H9 (cell line): Measurements from ENCODE around the gene APOBEC3B. TPM values are rescaled to one million over a fixed set of nuclear protein-coding genes. Genes with fewer than 3 reads are reported as not detected.

ENCODE experiments used
- DNase-seq: peaks from one replicate; pipeline ENCODE4 v3.0.0-alpha.2; 2017
- H2AFZ ChIP-seq: one replicate; pipeline ENCODE4 v1.6.1; 2013; ENCODE audit warnings: mild to moderate bottlenecking, low read length, control low read depth, moderate library complexity
- H2AK5ac ChIP-seq: 2 replicates; pipeline ENCODE4 v1.6.1; 2013; ENCODE audit warnings: low read length, control low read depth, mixed read lengths; ENCODE audit not compliant: insufficient read length
- H2BK120ac ChIP-seq: one replicate; pipeline ENCODE4 v1.6.1; 2013; ENCODE audit warnings: low read depth, mild to moderate bottlenecking, low read length, control low read depth, inconsistent platforms; ENCODE audit not compliant: poor library complexity, severe bottlenecking
- H2BK12ac ChIP-seq: 2 replicates; pipeline ENCODE4 v1.6.1; 2013; ENCODE audit warnings: low read length, control low read depth, mixed read lengths, low read depth; ENCODE audit not compliant: insufficient read length
- H2BK15ac ChIP-seq: 2 replicates; pipeline ENCODE4 v1.6.1; 2013; ENCODE audit warnings: low read depth, low read length, control low read depth
- H2BK20ac ChIP-seq: one replicate; pipeline ENCODE4 v1.6.1; 2013; ENCODE audit warnings: low read depth, mild to moderate bottlenecking, low read length, control low read depth, inconsistent platforms; ENCODE audit not compliant: poor library complexity, severe bottlenecking
- H2BK5ac ChIP-seq: 2 replicates; pipeline ENCODE4 v1.6.1; 2013; ENCODE audit warnings: low read length, control low read depth, mixed read lengths; ENCODE audit not compliant: insufficient read length
- H3K14ac ChIP-seq: 2 replicates; pipeline ENCODE4 v1.6.1; 2013; ENCODE audit warnings: low read length, control low read depth; ENCODE audit not compliant: insufficient read depth
- H3K18ac ChIP-seq: 2 replicates; pipeline ENCODE4 v1.6.1; 2013; ENCODE audit warnings: low read depth, mild to moderate bottlenecking, mixed read lengths, low read length, control low read depth; ENCODE audit not compliant: insufficient read length
- H3K23ac ChIP-seq: 2 replicates; pipeline ENCODE4 v1.6.1; 2013; ENCODE audit warnings: low read length, control low read depth, mixed read lengths, low read depth; ENCODE audit not compliant: insufficient read length
- H3K23me2 ChIP-seq: 2 replicates; pipeline ENCODE4 v1.6.1; 2013; ENCODE audit warnings: low read depth, mild to moderate bottlenecking, mixed read lengths, low read length, control low read depth; ENCODE audit not compliant: insufficient read length, poor library complexity, severe bottlenecking
- H3K27ac ChIP-seq: 2 replicates; pipeline ENCODE4 v1.5.1; 2013; ENCODE audit warnings: low read length, control low read depth, mixed read lengths, low read depth; ENCODE audit not compliant: insufficient read length
- H3K27me3 ChIP-seq: 2 replicates; pipeline ENCODE4 v1.6.1; 2013; ENCODE audit warnings: low read length, control low read depth, inconsistent platforms; ENCODE audit not compliant: insufficient read depth
- H3K4ac ChIP-seq: 2 replicates; pipeline ENCODE4 v1.6.1; 2013; ENCODE audit warnings: low read depth, mild to moderate bottlenecking, control low read depth, inconsistent platforms, low read length, moderate library complexity
- H3K4me1 ChIP-seq: 2 replicates; pipeline ENCODE4 v1.6.1; 2013; ENCODE audit warnings: low read length, control low read depth, inconsistent platforms; ENCODE audit not compliant: insufficient read depth
- H3K4me2 ChIP-seq: 2 replicates; pipeline ENCODE4 v1.6.1; 2013; ENCODE audit warnings: low read length, control low read depth, mixed read lengths; ENCODE audit not compliant: insufficient read length, insufficient read depth
- H3K56ac ChIP-seq: 2 replicates; pipeline ENCODE4 v1.6.1; 2013; ENCODE audit warnings: low read depth, mild to moderate bottlenecking, mixed read lengths, low read length, control low read depth; ENCODE audit not compliant: insufficient read length
- H3K79me1 ChIP-seq: 2 replicates; pipeline ENCODE4 v1.6.1; 2013; ENCODE audit warnings: low read depth, mild to moderate bottlenecking, moderate library complexity, low read length, control low read depth, inconsistent platforms; ENCODE audit not compliant: insufficient read depth, poor library complexity, severe bottlenecking
- H3K79me2 ChIP-seq: 2 replicates; pipeline ENCODE4 v1.6.1; 2013; ENCODE audit warnings: low read length, control low read depth, inconsistent platforms; ENCODE audit not compliant: insufficient read depth
- H3K9ac ChIP-seq: 2 replicates; pipeline ENCODE4 v1.6.1; 2013; ENCODE audit warnings: low read length, control low read depth, mixed read lengths; ENCODE audit not compliant: insufficient read length; ENCODE audit errors: extremely low read depth
- H3K9me3 ChIP-seq: one replicate; pipeline ENCODE4 v1.6.1; 2013; ENCODE audit warnings: low read depth, low read length, inconsistent platforms; ENCODE audit not compliant: control insufficient read depth
- H3T11ph ChIP-seq: one replicate; pipeline ENCODE4 v1.6.1; 2013; ENCODE audit warnings: mild to moderate bottlenecking, low read length, control low read depth, inconsistent platforms
- H4K20me1 ChIP-seq: one replicate; pipeline ENCODE4 v1.6.1; 2013; ENCODE audit not compliant: control insufficient read depth, insufficient read length, insufficient read depth
- H4K5ac ChIP-seq: 2 replicates; pipeline ENCODE4 v1.6.1; 2013; ENCODE audit warnings: low read depth, mild to moderate bottlenecking, mixed read lengths, low read length, control low read depth; ENCODE audit not compliant: insufficient read length
- H4K8ac ChIP-seq: replicated peaks from 2 replicates; pipeline ENCODE4 v1.6.1; 2013; ENCODE audit warnings: low read length, control low read depth, mixed read lengths, low read depth; ENCODE audit not compliant: insufficient read length
- H4K91ac ChIP-seq: 2 replicates; pipeline ENCODE4 v1.6.1; 2013; ENCODE audit warnings: low read depth, mild to moderate bottlenecking, moderate library complexity, mixed read lengths, low read length, control low read depth; ENCODE audit not compliant: insufficient read length
- H3K27ac Mint-ChIP-seq, 3 experiments: 2 replicates in 2 of 3; 3 replicates in 1 of 3; pipeline ENCODE4 v1.8.0; 2020 to 2021; ENCODE audit warnings: mixed read lengths in 3 of 3, mild to moderate bottlenecking in 1 of 3, moderate library complexity in 1 of 3
- H3K27me3 Mint-ChIP-seq: 2 replicates; pipeline ENCODE4 v1.8.0; 2021; ENCODE audit warnings: low read depth, mild to moderate bottlenecking, moderate library complexity, mixed read lengths
- H3K36me3 Mint-ChIP-seq, 3 experiments: 2 replicates in 2 of 3; 3 replicates in 1 of 3; pipeline ENCODE4 v1.8.0; 2020 to 2021; ENCODE audit warnings: low read depth in 3 of 3, mixed read lengths in 3 of 3; ENCODE audit not compliant: insufficient read depth in 1 of 3
- H3K4me1 Mint-ChIP-seq, 2 experiments: 2 replicates each; pipeline ENCODE4 v1.8.0; 2020; ENCODE audit warnings: mixed read lengths in 2 of 2
- H3K4me3 Mint-ChIP-seq, 2 experiments: 2 replicates in 1 of 2; 3 replicates in 1 of 2; pipeline ENCODE4 v1.8.0; 2020 to 2021; ENCODE audit warnings: mild to moderate bottlenecking in 2 of 2, mixed read lengths in 2 of 2, moderate library complexity in 1 of 2
- H3K9me3 Mint-ChIP-seq, 2 experiments: 2 replicates in 1 of 2; 3 replicates in 1 of 2; pipeline ENCODE4 v1.8.0; 2020; ENCODE audit warnings: mild to moderate bottlenecking in 2 of 2, mixed read lengths in 2 of 2, moderate library complexity in 1 of 2
- WGBS: extraction: QIAGEN DNeasy Blood & Tissue Kit; methylation state at CpG from one replicate; pipeline ENCODE4 v1.1.7; 2013; ENCODE audit warnings: missing lambda C conversion rate, low lambda C conversion rate, mixed read lengths; ENCODE audit not compliant: insufficient read length; ENCODE audit errors: extremely low coverage; 5-methylcytosine and 5-hydroxymethylcytosine counted together
- total RNA-seq: library from RNA; stranded (reverse); gene quantifications from 2 replicates; pipeline ENCODE4 v1.2.1, GENCODE V29; 2021
- TF ChIP-seq, protein P1 (sequence below): fragments of 200-600 bp; sonication (generic); conservative IDR thresholded peaks from 3 replicates; pipeline ENCODE4 v1.8.0; 2021; ENCODE audit warnings: antibody characterized with exemption, mild to moderate bottlenecking

The APOBEC3B gene
- total RNA-seq, 1 experiment from 2014 or later = 29.0 TPM

DNA sequence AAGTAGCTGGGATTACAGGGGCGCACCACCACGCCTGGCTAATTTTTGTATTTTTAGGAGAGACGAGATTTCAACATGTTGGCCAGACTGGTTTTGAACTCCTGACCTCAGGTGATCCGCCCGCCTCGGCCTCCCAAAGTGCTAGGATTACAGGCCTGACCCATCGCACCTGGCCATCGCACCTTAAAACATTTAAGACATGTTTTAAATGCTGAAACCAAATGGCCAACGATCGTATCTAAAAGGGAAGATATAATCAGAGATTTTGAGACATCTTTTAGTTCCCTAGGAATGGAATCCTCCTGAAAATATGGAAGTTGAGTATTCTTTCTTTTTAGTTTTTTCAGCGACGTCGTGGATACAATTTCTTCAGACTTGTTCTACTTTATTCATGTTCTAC is 46.5 kb upstream of the APOBEC3B start:
- WGBS = no CpG with 5 or more reads among the region's 13 CpGs
- H3K36me3 Mint-ChIP-seq = no peaks in the 10 kb centered on the region
- no peak overlapping the region for H3K4me3 Mint-ChIP-seq
- Histone ChIP-seq H3K14ac (no peak overlapping the region), H3K9ac (no peak overlapping the region), H3K27ac (no peak overlapping the region), H3K4ac (no peak overlapping the region), H3K79me2 (no peaks in the 10 kb centered on the region), H3K4me1 (no peaks in the 10 kb centered on the region), H4K20me1 (no peaks in the 10 kb centered on the region), H2BK5ac (no peak overlapping the region), H3K56ac (no peak overlapping the region), H3K23me2 (no peaks in the 10 kb centered on the region), H3K18ac (no peak overlapping the region), H2BK12ac (no peak overlapping the region), H3T11ph (no peak overlapping the region), H4K91ac (no peak overlapping the region), H3K4me2 (no peak overlapping the region), H2BK20ac (no peak overlapping the region), H3K27me3 (no peaks in the 10 kb centered on the region), H3K23ac (no peak overlapping the region), H4K8ac (no peak overlapping the region), H3K79me1 (no peaks in the 10 kb centered on the region), H2BK120ac (no peak overlapping the region), H2AFZ (no peak overlapping the region), H2AK5ac (no peak overlapping the region), H2BK15ac (no peak overlapping the region), H4K5ac (no peak overlapping the region), H3K9me3 (no peaks in the 10 kb centered on the region)
- DNase-seq = no peak
- H3K27ac Mint-ChIP-seq = no peak overlapping the region
- TF ChIP-seq, protein P1, sequence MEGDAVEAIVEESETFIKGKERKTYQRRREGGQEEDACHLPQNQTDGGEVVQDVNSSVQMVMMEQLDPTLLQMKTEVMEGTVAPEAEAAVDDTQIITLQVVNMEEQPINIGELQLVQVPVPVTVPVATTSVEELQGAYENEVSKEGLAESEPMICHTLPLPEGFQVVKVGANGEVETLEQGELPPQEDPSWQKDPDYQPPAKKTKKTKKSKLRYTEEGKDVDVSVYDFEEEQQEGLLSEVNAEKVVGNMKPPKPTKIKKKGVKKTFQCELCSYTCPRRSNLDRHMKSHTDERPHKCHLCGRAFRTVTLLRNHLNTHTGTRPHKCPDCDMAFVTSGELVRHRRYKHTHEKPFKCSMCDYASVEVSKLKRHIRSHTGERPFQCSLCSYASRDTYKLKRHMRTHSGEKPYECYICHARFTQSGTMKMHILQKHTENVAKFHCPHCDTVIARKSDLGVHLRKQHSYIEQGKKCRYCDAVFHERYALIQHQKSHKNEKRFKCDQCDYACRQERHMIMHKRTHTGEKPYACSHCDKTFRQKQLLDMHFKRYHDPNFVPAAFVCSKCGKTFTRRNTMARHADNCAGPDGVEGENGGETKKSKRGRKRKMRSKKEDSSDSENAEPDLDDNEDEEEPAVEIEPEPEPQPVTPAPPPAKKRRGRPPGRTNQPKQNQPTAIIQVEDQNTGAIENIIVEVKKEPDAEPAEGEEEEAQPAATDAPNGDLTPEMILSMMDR = no peak
- peaks cover 6% of the 10 kb centered on the region for H3K27me3 Mint-ChIP-seq
- peaks cover 0 to 9% of the 10 kb centered on the region in 2 experiments; a peak in 3 of 4 replicates for H3K4me1 Mint-ChIP-seq
- H3K9me3 Mint-ChIP-seq = peaks cover 3 to 5% of the 10 kb centered on the region in 2 experiments; a peak in 3 of 5 replicates
